Esophagus (tissue), 2 donors: ENCODE data around the gene KLHDC10. TPM values are rescaled to one million over a fixed set of nuclear protein-coding genes. Genes with fewer than 3 reads are reported as not detected.

Source experiments
- H3K27ac ChIP-seq, 2 donors: one replicate each; pipeline ENCODE4 v1.5.1; 2013; ENCODE audit warnings: low read depth in 2 of 2, mild to moderate bottlenecking in 2 of 2, inconsistent platforms in 1 of 2, low read length in 1 of 2, moderate library complexity in 1 of 2
- H3K27me3 ChIP-seq, 2 donors: one replicate each; pipeline ENCODE4 v1.6.1; 2013; ENCODE audit warnings: low read length in 2 of 2, control low read depth in 1 of 2, mild to moderate bottlenecking in 1 of 2; ENCODE audit not compliant: insufficient read depth in 2 of 2, control insufficient read depth in 1 of 2
- H3K36me3 ChIP-seq, 2 donors: one replicate each; pipeline ENCODE4 v1.6.1; 2013; ENCODE audit warnings: low read length in 1 of 2; ENCODE audit not compliant: control insufficient read depth in 2 of 2, insufficient read depth in 2 of 2
- H3K4me1 ChIP-seq, 2 donors: one replicate each; pipeline ENCODE4 v1.6.1; 2013; ENCODE audit warnings: low read length in 1 of 2; ENCODE audit not compliant: control insufficient read depth in 2 of 2, insufficient read depth in 2 of 2
- H3K4me3 ChIP-seq, 2 donors: one replicate each; pipeline ENCODE4 v1.5.1; 2013; ENCODE audit warnings: low read length in 2 of 2, mild to moderate bottlenecking in 2 of 2, low read depth in 1 of 2, moderate library complexity in 1 of 2
- H3K9me3 ChIP-seq, 2 donors: one replicate each; pipeline ENCODE4 v1.6.1; 2013; ENCODE audit warnings: mild to moderate bottlenecking in 2 of 2, low read depth in 1 of 2, low read length in 1 of 2, moderate library complexity in 1 of 2; ENCODE audit not compliant: control insufficient read depth in 2 of 2, insufficient read depth in 1 of 2
- WGBS, 2 donors: extraction: QIAGEN DNeasy Blood & Tissue Kit; methylation state at CpG; one replicate each; pipeline ENCODE4 v1.1.7; 2013; 5-methylcytosine and 5-hydroxymethylcytosine counted together
- polyA plus RNA-seq, 2 donors: library from polyadenylated mRNA; stranded (reverse); fragments of 200-250 nt; gene quantifications; one replicate each; pipeline ENCODE4 v1.2.3, GENCODE V29; 2013
- donor health status: healthy with polysubstance abuse.
- donor health status: Bipolar disorder and iron deficiency.

The KLHDC10 gene
- polyA plus RNA-seq, 2 donors = 6.6 to 7.3 TPM

DNA sequence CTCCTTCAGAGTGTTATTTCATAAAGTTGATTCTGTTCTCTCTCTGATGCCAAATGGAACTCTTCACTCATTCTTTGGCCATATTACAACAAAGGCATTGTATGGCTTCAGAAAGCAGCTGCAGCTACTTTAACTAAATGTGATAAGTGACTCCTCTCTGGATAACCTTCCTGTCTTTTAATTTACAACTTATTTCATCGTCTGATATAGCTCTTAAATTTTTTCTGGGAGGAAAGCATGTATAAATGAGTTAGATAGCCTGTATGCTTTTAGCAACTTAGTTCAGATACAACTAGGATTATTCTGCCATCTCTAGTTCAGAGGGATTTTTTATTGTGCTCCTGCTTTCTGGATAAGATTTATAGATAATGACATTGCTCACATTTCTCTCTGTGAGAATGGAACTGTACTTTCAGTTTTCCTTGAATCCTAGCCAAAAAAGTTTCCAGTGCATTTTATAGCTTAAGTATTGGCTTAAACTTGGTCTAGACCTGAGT lies 57.5 kb downstream of the KLHDC10 start:
- no peaks in the 10 kb centered on the region for H3K4me1 ChIP-seq
- H3K27ac ChIP-seq = no peak overlapping the region
- peaks cover 13% of the 10 kb centered on the region in 2 donors for H3K36me3 ChIP-seq
- no peaks in the 10 kb centered on the region for H3K27me3 ChIP-seq
- no peaks in the 10 kb centered on the region for H3K9me3 ChIP-seq
- H3K4me3 ChIP-seq = no peak overlapping the region
- 61% methylated on average over 1 of the region's 1 CpG for WGBS, 2 donors

GRCh38 chr7:130129011-130129411 lies 58.7 kb downstream of the KLHDC10 start:
- H3K36me3 ChIP-seq = peaks cover 13% of the 10 kb centered on the region in 2 donors

DNA sequence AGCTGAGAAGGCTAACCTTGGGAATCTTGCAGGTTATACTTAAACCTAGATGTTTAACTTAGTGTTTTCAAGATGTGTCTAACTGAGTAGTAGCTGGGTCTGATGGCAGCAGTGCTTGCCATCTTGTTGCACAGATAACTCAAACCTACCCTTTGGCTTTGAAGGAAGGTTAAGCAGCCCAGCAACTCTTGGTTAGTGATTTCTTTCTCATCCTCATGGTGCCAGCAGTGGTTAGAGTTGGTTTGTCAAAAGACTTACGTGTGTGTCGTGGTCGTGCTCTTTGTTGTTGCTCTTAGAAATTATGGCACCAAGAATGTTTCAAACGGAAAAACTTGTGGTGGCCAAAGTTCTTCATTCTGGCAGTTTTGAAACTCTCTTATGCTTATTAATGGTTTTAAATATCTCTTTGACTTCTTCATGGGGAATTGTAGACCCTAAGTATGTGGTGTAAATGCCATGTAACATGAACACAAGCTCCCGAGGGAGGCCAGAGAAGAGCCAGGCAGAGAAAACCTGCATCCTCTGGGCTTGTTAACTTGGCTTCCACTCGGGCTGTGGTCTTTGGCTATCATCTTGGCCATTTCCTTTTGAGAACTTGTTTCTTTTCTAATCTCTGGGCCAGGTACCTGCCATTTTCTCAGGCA lies 61.0 kb downstream of the KLHDC10 start:
- WGBS, 2 donors = 89 to 91% methylated on average over 6 of the region's 6 CpGs
- Histone ChIP-seq H3K4me1 (no peaks in the 10 kb centered on the region), H3K4me3 (no peak overlapping the region), H3K27me3 (no peaks in the 10 kb centered on the region), H3K27ac (no peak overlapping the region), H3K36me3 (peaks cover 6 to 19% of the 10 kb centered on the region in 2 donors), H3K9me3 (no peaks in the 10 kb centered on the region)

More at GRCh38 chr7:130129011-130129411, 58.7 kb downstream of the KLHDC10 start:
- Histone ChIP-seq H3K4me3 (no peak overlapping the region), H3K9me3 (no peaks in the 10 kb centered on the region), H3K27me3 (no peaks in the 10 kb centered on the region), H3K4me1 (no peaks in the 10 kb centered on the region), H3K27ac (no peak overlapping the region)
- 86 to 89% methylated on average over 4 of the region's 4 CpGs for WGBS, 2 donors

GRCh38 chr7:130131964-130132875 lies 61.9 kb downstream of the KLHDC10 start:
- Histone ChIP-seq H3K4me1 (no peaks in the 10 kb centered on the region), H3K27me3 (no peaks in the 10 kb centered on the region), H3K27ac (no peak overlapping the region), H3K4me3 (no peak overlapping the region), H3K36me3 (peaks cover 6 to 19% of the 10 kb centered on the region in 2 donors), H3K9me3 (no peaks in the 10 kb centered on the region)
- 93 to 95% methylated on average over 12 of the region's 12 CpGs for WGBS, 2 donors

GRCh38 chr7:130133029-130133782 lies 62.9 kb downstream of the KLHDC10 start:
- H3K4me3 ChIP-seq = no peak overlapping the region
- H3K9me3 ChIP-seq = no peaks in the 10 kb centered on the region
- H3K27me3 ChIP-seq = no peaks in the 10 kb centered on the region
- no peaks in the 10 kb centered on the region for H3K4me1 ChIP-seq
- no peak overlapping the region for H3K27ac ChIP-seq
- WGBS, 2 donors = 88 to 93% methylated on average over 7 of the region's 7 CpGs
- peaks cover 6 to 19% of the 10 kb centered on the region in 2 donors for H3K36me3 ChIP-seq

DNA sequence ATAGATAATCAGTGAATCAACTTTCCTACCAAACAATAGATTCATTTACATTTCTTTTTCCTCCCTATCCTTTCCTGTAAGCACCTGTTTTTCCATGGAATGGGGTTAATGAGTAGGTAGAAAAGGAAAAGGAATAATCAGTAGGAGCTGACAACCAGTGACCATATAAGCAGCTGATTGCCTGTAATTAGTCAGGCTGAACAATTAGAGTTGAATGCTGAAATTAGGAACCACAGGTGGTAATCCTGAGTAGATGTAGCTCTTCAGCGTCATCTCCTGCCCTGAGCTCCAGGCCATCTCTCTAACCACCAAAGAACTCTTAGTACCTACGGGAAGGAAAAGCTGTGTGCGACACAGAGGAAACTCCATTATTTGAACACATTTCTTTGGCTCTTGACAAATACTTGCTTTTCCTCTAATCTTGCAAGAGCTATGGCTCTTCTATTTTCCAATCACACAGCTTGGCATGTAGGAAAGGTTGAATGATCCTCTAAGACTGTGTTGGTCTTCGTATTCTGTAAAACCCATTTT lies 63.8 kb downstream of the KLHDC10 start:
- Histone ChIP-seq H3K36me3 (peaks cover 5 to 16% of the 10 kb centered on the region in 2 donors), H3K27ac (no peak overlapping the region), H3K9me3 (no peaks in the 10 kb centered on the region), H3K4me3 (no peak overlapping the region), H3K4me1 (no peaks in the 10 kb centered on the region), H3K27me3 (no peaks in the 10 kb centered on the region)
- WGBS, 2 donors = 95 to 96% methylated on average over 4 of the region's 4 CpGs

DNA sequence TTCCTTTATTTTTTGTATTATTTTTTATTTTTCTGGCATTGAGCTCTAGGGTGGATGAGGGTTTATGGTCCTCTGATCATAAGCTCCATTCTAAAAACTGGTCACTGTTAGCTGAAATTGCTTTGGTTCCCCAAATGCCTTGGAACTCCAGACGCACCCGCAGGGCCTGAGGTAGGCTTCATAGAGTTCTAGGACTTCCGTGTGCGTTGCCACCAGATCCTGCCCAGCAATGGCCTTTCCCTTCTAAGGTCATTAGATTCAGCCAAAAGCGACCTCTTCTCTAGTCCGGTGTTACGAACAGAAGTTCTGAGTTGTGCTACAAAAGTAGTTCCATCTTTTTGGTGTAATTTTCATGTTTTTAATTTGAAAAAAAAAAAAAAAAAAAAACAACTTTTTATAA lies 64.4 kb downstream of the KLHDC10 start:
- H3K27me3 ChIP-seq = no peaks in the 10 kb centered on the region
- H3K9me3 ChIP-seq = no peaks in the 10 kb centered on the region
- H3K4me3 ChIP-seq = no peak overlapping the region
- no peaks in the 10 kb centered on the region for H3K4me1 ChIP-seq
- peaks cover 6 to 16% of the 10 kb centered on the region in 2 donors for H3K36me3 ChIP-seq
- WGBS, 2 donors = 97% methylated on average over 7 of the region's 7 CpGs
- no peak overlapping the region for H3K27ac ChIP-seq

DNA sequence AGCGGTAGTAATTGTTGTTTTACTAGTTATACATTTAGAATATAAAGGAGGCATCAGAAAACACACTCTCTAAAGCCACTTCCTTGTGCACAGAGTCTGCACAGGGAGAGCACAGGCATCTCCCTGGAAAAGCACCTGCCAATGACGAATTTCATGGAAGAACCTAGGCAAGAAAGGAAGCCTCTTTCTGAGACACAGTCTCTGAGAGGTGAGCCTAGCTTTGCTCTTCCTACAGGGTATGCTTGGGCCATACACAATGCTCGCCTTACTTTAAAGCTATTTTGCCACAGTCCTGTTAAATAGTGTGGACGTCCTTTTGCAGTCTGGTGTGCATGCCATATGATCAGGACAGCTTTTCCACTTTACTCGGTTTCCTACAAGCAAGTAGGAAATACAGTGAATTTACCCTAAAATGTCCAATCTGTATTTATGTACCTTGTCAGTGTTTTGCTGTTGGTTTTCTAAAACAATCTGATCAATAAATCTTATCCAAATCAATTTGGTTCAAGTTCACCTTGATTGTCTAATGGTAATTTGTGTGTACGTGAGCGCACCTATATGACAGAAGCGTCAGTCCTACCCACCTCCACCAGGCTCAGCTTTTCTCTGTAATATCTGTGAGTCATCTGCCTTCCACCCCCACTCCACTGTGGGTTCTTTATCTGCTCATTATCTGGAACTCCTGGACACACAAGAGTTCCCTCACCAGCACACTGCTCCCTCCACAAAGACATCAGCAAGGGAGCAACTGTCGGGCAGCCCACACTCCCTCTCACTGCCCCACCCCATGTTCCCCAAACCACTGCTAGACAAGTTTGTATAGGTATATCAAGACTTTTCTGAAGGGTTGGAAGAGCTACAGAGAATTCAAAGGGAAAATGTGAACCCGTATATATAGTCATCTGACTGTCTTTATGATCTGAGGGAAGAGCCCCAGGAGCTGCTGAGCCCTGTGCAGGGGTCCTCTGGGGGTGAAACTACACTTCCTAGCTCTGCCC lies 65.2 kb downstream of the KLHDC10 start:
- Histone ChIP-seq H3K36me3 (peaks cover 6 to 13% of the 10 kb centered on the region in 2 donors), H3K9me3 (no peaks in the 10 kb centered on the region), H3K4me3 (no peak overlapping the region), H3K4me1 (no peaks in the 10 kb centered on the region), H3K27me3 (no peaks in the 10 kb centered on the region), H3K27ac (no peak overlapping the region)
- WGBS, 2 donors = 94 to 95% methylated on average over 10 of the region's 10 CpGs
